ENCODE data around the gene EFR3B. TPM values are rescaled to one million over a fixed set of nuclear protein-coding genes. Genes with fewer than 3 reads are reported as not detected.

EFR3B gene
- total RNA-seq, 3 donors from 2014 or later (not counting 1 experiment from before 2014, with no cell fraction given) = 0.05 TPM; not detected in 2

DNA sequence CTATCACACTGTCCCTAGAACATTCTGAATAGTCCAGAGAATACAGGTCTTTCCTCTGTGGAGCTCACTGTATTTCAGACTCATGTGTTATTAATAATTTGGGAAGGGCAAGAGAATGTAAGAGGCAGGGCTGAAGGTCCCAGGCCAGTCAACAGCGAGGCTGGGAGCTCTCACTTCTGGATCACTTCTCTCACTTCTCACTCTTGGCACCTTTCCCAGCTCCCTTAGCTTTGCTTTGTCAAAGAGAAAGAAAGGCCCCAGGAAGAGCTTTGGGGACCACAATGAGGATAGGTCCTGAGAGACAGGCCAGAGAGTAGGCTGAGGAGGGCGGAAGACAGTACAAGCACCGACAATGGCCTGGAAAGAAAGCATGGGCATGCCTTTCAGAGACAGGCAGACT lies 11.2 kb downstream of the EFR3B start:
- intact Hi-C loops (cut with micrococcal nuclease) = no loop called here
- Mint-ChIP-seq H3K4me3 (no peak overlapping the region), H3K4me1 (no peaks in the 10 kb centered on the region), H3K9me3 (no peaks in the 10 kb centered on the region), H3K27me3 (ENCODE audit: low read depth in 2 of 2) (peaks cover 16 to 20% of the 10 kb centered on the region in 2 donors), H3K27ac (no peak overlapping the region), H3K36me3 (no peaks in the 10 kb centered on the region)
- no peaks in the 10 kb centered on the region for H3K4me1 ChIP-seq (ENCODE audit: control insufficient read depth, insufficient read depth, low read length)
- DNase-seq (no peak), ATAC-seq (no peak)
- H3K9me3 ChIP-seq (ENCODE audit: control insufficient read depth, insufficient read depth, low read length) = no peaks in the 10 kb centered on the region
- no peak overlapping the region for H3K4me3 ChIP-seq (ENCODE audit: low read length)
- H3K36me3 ChIP-seq (ENCODE audit: control insufficient read depth, insufficient read depth, low read length) = no peaks in the 10 kb centered on the region
- no peak overlapping the region for H3K27ac ChIP-seq (ENCODE audit: low read length)
- TF ChIP-seq, protein P1, sequence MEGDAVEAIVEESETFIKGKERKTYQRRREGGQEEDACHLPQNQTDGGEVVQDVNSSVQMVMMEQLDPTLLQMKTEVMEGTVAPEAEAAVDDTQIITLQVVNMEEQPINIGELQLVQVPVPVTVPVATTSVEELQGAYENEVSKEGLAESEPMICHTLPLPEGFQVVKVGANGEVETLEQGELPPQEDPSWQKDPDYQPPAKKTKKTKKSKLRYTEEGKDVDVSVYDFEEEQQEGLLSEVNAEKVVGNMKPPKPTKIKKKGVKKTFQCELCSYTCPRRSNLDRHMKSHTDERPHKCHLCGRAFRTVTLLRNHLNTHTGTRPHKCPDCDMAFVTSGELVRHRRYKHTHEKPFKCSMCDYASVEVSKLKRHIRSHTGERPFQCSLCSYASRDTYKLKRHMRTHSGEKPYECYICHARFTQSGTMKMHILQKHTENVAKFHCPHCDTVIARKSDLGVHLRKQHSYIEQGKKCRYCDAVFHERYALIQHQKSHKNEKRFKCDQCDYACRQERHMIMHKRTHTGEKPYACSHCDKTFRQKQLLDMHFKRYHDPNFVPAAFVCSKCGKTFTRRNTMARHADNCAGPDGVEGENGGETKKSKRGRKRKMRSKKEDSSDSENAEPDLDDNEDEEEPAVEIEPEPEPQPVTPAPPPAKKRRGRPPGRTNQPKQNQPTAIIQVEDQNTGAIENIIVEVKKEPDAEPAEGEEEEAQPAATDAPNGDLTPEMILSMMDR (IDR thresholded peaks at IDR 0.05) = no peak
- WGBS (ENCODE audit: insufficient coverage) = 88% methylated on average over 3 of the region's 3 CpGs
- H3K27me3 ChIP-seq (ENCODE audit: control insufficient read depth, insufficient read depth, low read length) = no peaks in the 10 kb centered on the region

DNA sequence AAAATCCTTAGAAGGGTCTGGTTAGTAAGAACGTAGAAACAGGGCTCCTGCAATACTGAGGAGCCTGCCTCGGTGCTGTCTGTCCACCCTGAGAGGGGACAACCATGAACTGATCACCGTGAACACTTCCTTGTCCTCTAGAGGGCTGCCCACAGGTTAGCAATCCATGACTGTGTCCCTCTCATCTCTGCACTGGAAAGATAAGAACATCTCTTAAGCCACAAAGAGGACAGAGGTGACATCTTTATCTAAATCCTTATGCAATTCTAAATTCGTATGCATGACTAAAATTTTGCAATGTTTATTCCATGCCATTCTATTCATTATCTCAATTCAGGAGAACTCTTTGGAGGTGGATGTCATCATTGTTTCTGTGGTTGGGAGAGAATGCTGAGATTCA lies 12.8 kb downstream of the EFR3B start:
- Histone ChIP-seq H3K27me3 (ENCODE audit: control insufficient read depth, insufficient read depth, low read length) (no peaks in the 10 kb centered on the region), H3K36me3 (ENCODE audit: control insufficient read depth, insufficient read depth, low read length) (no peaks in the 10 kb centered on the region), H3K27ac (ENCODE audit: low read length) (no peak overlapping the region), H3K4me1 (ENCODE audit: control insufficient read depth, insufficient read depth, low read length) (no peaks in the 10 kb centered on the region), H3K9me3 (ENCODE audit: control insufficient read depth, insufficient read depth, low read length) (no peaks in the 10 kb centered on the region), H3K4me3 (ENCODE audit: low read length) (no peak overlapping the region)
- TF ChIP-seq, protein P1 (IDR thresholded peaks at IDR 0.05) = no peak
- ATAC-seq (no peak), DNase-seq (no peak)
- no peaks in the 10 kb centered on the region for H3K36me3 Mint-ChIP-seq
- H3K4me1 Mint-ChIP-seq = no peaks in the 10 kb centered on the region
- no peaks in the 10 kb centered on the region for H3K9me3 Mint-ChIP-seq
- H3K27ac Mint-ChIP-seq = no peak overlapping the region
- H3K27me3 Mint-ChIP-seq (ENCODE audit: low read depth in 2 of 2) = peaks cover 4 to 8% of the 10 kb centered on the region in 2 donors
- intact Hi-C loops (cut with micrococcal nuclease) = no loop called here
- H3K4me3 Mint-ChIP-seq = no peak overlapping the region
- 76% methylated on average over 4 of the region's 4 CpGs for WGBS (ENCODE audit: insufficient coverage)

DNA sequence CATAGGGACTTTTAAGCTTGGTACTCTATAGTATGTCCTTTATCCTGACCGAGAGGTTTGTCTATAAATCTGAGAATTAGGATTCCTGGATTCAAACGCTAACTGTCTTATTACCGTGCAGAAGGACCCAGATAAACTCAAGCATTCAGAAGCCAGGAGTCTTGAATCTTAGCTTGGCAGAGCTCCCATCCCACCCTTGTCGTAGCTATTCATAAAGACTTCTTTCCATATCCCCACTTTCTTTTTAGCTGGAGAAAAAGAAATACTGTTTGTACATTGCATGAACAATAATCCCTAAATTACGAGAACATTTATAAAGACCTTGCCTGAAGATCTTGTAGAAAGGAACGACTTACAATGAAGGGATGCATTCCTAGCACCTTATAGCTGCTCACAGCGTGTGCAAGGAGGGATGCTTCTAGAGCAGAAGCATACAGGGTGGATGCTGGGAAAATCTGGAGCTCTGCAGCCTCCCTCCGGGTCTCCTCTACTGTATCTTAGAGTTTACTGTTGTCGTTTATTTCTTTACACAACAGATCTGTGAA lies 13.6 kb downstream of the EFR3B start:
- intact Hi-C loops (cut with micrococcal nuclease) = no loop called here
- Mint-ChIP-seq H3K9me3 (no peaks in the 10 kb centered on the region), H3K36me3 (no peaks in the 10 kb centered on the region), H3K27me3 (ENCODE audit: low read depth in 2 of 2) (peaks cover 0 to 7% of the 10 kb centered on the region in 2 donors), H3K4me1 (no peaks in the 10 kb centered on the region), H3K4me3 (no peak overlapping the region), H3K27ac (no peak overlapping the region)
- H3K4me3 ChIP-seq (ENCODE audit: low read length) = no peak overlapping the region
- no peak for DNase-seq
- WGBS (ENCODE audit: insufficient coverage) = 90% methylated on average over 7 of the region's 9 CpGs
- H3K9me3 ChIP-seq (ENCODE audit: control insufficient read depth, insufficient read depth, low read length) = no peaks in the 10 kb centered on the region
- no peaks in the 10 kb centered on the region for H3K27me3 ChIP-seq (ENCODE audit: control insufficient read depth, insufficient read depth, low read length)
- no peak for ATAC-seq
- TF ChIP-seq, protein P1 (IDR thresholded peaks at IDR 0.05) = no peak
- no peaks in the 10 kb centered on the region for H3K4me1 ChIP-seq (ENCODE audit: control insufficient read depth, insufficient read depth, low read length)
- H3K36me3 ChIP-seq (ENCODE audit: control insufficient read depth, insufficient read depth, low read length) = no peaks in the 10 kb centered on the region
- no peak overlapping the region for H3K27ac ChIP-seq (ENCODE audit: low read length)
